IPS-20b (cell line): ENCODE data around the gene RAD51D.

ENCODE experiments used
- H3K27ac ChIP-seq: one replicate; pipeline ENCODE4 v1.5.1; 2013; ENCODE audit warnings: low read length
- H3K27me3 ChIP-seq: 2 replicates; pipeline ENCODE4 v1.6.1; 2013; ENCODE audit warnings: mild to moderate bottlenecking, low read length, inconsistent platforms; ENCODE audit not compliant: insufficient read depth
- H3K36me3 ChIP-seq: 2 replicates; pipeline ENCODE4 v1.6.1; 2013; ENCODE audit warnings: low read depth, mild to moderate bottlenecking, inconsistent platforms, low read length, moderate library complexity; ENCODE audit not compliant: insufficient read depth
- H3K4me1 ChIP-seq: 2 replicates; pipeline ENCODE4 v1.6.1; 2013; ENCODE audit warnings: mild to moderate bottlenecking, control low read depth, inconsistent platforms, low read length, moderate library complexity; ENCODE audit not compliant: insufficient read depth
- H3K4me3 ChIP-seq: 2 replicates; pipeline ENCODE4 v1.5.1; 2013; ENCODE audit warnings: mild to moderate bottlenecking, low read length, inconsistent platforms
- H3K9ac ChIP-seq: 2 replicates; pipeline ENCODE4 v1.6.1; 2013; ENCODE audit warnings: low read depth, mild to moderate bottlenecking, inconsistent platforms, low read length, moderate library complexity
- H3K9me3 ChIP-seq: 2 replicates; pipeline ENCODE4 v1.6.1; 2013; ENCODE audit warnings: mild to moderate bottlenecking, low read depth, low read length, inconsistent platforms; ENCODE audit not compliant: insufficient read depth

Gene RAD51D

DNA sequence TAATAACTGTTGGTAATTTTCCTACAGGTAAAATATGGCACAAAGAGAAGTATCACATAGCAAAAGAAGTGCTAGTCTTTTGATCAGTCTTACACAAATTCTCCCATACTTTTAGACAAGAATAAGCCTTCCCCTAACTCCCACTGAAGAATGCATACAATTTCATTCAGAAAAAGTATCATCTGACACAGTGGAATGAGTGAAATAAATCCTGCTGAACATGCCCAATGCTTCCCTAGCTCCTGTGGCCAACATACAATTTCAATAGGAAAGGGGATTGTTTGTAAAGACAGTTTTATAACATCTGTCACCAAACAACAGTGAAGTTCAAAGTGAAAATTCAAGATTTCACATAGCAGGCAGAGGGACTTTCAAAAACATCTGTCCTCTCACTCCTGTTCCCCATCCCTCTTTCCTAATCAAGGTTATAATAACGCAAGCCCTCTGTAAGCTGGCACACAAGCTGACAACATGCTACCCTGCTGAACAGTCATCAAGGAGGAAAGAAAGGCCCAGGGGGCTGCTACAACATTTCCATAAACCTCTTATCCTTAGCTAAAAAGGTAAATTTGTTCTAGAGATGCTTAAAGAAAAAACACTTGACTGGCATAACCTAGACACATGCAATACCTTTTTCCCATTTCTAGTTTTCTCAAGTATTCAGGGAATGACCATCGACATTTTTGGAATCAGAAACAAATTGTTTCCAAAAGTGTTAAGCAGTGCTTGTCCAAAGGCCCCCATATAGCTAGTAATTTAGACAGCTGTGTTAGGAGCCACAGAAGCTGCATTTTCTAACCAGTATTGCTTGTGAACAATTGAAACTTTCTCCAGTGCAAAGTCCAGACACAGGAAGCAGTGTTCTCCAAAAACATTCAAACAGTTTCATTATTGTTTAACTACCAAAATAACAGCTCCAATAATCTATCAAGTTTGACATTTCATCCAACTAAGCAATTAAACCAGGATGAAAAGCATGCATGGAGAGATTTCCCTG is 44.7 kb downstream of the RAD51D start:
- no peak overlapping the region for H3K4me3 ChIP-seq
- no peaks in the 10 kb centered on the region for H3K27me3 ChIP-seq
- no peak overlapping the region for H3K9ac ChIP-seq
- no peaks in the 10 kb centered on the region for H3K36me3 ChIP-seq
- peaks cover 1% of the 10 kb centered on the region; the same call in 1 of the 2 replicates for H3K4me1 ChIP-seq
- H3K27ac ChIP-seq: no peak overlapping the region
- no peaks in the 10 kb centered on the region for H3K9me3 ChIP-seq

DNA sequence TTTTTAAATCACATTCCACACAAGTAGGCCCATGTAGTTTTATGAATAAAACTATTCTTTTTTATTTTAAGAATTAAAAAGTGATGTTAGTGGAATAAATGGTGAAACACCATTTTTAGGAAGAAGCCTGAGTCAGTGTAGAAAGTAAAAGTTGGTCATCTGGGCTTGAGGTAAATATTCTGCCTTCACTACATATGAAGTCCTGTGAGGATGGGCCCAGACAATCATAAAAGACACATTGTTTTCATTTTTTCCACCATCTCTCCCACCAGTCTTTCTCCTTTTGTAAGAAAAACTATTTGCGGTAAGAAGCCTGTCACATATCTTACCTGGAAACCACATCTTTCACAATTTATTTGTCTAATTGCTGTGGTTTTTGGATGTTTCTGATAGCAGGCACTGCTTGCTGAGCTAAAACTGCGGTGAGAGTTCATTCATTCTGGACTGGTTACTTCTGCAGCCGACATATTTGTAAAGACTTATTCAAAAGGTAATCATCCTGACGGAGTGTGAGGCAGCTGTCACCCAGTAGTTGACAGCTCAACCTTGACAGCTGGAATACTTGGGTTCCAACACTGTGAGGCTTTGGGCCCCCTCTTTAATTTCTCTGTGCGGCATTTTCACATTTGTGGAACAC is 45.6 kb downstream of the RAD51D start:
- Histone ChIP-seq H3K9me3 (no peaks in the 10 kb centered on the region), H3K36me3 (no peaks in the 10 kb centered on the region), H3K27me3 (no peaks in the 10 kb centered on the region), H3K9ac (no peak overlapping the region), H3K4me3 (no peak overlapping the region), H3K4me1 (no peaks in the 10 kb centered on the region), H3K27ac (no peak overlapping the region)

DNA sequence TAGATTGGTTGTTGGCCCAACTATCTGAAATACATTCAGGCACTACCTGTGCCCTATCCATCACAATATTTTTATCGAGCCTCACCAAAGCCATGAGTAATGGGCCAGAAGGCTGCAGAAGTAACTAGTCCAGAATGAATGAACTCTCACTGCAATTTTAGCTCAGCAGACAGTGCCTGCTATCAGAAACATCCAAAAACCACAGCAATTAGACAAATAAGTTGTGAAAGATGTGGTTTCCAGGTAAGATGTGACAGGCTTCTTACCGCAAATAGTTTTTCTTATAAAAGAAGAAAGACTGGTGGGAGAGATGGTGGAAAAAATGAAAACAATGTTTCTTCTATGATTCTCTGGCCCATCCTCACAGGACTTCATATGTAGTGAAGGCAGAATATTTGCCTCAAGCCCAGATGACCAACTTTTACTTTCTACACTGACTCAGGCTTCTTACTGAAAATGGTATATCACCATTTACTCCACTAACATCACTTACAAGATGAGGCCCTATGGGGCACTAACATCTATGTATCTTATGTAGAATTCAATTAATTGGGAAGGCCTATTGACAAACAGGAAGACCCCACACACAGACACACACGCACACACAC is 46.4 kb downstream of the RAD51D start:
- no peaks in the 10 kb centered on the region for H3K4me1 ChIP-seq
- H3K27me3 ChIP-seq: no peaks in the 10 kb centered on the region
- H3K9me3 ChIP-seq: no peaks in the 10 kb centered on the region
- H3K9ac ChIP-seq: no peak overlapping the region
- no peak overlapping the region for H3K27ac ChIP-seq
- no peaks in the 10 kb centered on the region for H3K36me3 ChIP-seq
- H3K4me3 ChIP-seq: no peak overlapping the region

DNA sequence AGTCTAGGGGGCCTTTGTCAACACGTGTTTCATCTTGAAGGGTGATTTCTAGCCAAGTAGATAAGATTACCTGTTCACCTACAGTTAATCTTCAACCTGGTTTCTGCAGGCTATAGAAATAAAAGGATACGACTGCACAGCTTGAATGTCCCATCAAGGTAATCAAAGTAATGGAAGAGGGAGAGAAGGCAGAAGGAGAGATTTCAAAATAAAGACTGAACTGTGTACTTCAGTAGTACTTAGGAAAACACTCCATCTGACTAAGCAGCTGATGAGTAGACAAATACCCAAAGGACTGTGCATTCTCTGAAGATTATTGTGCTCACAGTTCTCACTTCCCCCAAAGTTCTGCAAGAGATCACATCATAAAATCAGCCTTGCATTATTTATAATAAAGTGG is 50.3 kb downstream of the RAD51D start:
- peaks cover 16% of the 10 kb centered on the region for H3K4me1 ChIP-seq
- no peak overlapping the region for H3K9ac ChIP-seq
- no peaks in the 10 kb centered on the region for H3K9me3 ChIP-seq
- no peak overlapping the region for H3K4me3 ChIP-seq
- no peaks in the 10 kb centered on the region for H3K27me3 ChIP-seq
- H3K27ac ChIP-seq: no peak overlapping the region
- H3K36me3 ChIP-seq: no peaks in the 10 kb centered on the region

DNA sequence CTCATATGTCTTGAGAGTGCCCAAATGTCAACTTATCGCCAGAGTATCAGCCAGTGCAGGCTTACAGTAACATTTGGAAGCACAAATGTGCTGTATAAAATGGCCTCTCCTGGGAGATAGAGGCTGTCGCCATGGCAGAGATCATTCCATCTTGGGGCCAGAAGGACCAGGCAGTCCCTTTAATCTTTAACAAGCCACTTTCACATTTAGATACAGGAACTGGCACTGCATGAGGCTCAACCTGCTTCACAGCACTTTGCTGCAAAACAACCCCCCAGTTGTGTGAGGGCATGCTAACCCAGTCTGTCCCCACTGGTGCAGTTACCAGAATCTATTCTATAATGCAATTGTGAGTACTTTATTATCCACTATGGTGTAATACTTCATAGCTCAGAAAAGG is 51.4 kb downstream of the RAD51D start:
- Histone ChIP-seq H3K4me1 (peaks cover 22% of the 10 kb centered on the region), H3K36me3 (no peaks in the 10 kb centered on the region), H3K4me3 (no peak overlapping the region), H3K27me3 (no peaks in the 10 kb centered on the region), H3K27ac (no peak overlapping the region), H3K9ac (no peak overlapping the region), H3K9me3 (no peaks in the 10 kb centered on the region)

DNA sequence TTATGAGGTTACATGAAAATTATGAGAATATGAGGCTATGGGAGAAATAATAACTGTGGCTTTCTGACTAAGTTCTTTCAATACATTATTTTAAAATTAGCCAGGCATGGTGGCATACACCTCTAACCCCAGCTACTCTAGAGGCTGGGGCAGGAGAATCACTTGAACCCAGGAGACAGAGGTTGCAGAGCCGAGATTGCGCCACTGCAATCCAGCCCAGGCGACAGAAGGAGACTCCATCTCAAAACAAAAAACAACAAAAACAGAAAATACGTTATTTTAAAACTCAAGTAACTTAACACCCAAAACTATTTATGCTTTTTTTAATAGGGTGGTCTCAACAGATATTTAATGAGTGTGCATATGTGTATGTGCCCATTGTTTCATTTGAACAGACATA is 53.8 kb downstream of the RAD51D start:
- Histone ChIP-seq H3K36me3 (no peaks in the 10 kb centered on the region), H3K4me1 (peaks cover 30% of the 10 kb centered on the region), H3K9me3 (no peaks in the 10 kb centered on the region), H3K27ac (no peak overlapping the region), H3K9ac (no peak overlapping the region; the same call in 1 of the 2 replicates), H3K27me3 (no peaks in the 10 kb centered on the region), H3K4me3 (no peak overlapping the region)

DNA sequence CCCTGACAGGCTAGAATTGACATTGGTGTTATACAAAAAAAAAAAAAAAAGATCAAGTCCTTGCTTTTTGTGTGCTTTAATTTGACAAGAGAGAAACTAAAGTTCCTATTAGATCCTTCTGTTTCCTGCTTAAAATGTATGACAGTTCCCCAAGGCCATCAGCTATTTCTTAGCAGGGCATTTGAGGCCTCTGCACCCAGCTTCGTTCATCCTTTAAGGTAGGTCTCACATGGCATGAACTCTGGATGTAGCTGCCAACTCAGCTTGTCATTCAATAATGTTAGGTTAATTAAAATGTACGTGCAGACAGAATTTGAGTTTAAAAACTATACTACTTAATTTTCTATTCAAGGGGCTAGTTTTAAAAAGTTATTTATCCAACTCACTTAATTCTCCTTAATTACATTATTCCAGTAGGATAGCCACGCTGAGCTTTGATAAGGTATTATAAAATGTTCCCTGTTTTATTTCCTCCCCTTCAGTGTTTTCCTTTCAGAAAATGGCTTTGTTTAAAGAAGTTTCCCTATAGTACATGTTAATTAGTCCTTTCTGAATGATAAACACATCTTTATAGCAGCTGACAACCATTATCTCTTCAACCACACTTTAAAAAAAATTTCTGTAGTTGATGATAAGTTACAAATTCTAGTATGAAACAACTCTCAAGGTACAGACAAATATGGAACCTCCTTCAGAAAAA is 55.0 kb downstream of the RAD51D start:
- H3K4me1 ChIP-seq: peaks cover 30% of the 10 kb centered on the region
- peak overlapping the region; percentile 39; the same call in 1 of the 2 replicates for H3K9ac ChIP-seq
- H3K4me3 ChIP-seq: peak overlapping the region; percentile 46
- no peaks in the 10 kb centered on the region for H3K9me3 ChIP-seq
- H3K36me3 ChIP-seq: no peaks in the 10 kb centered on the region
- H3K27me3 ChIP-seq: no peaks in the 10 kb centered on the region
- peak overlapping the region; percentile 74 for H3K27ac ChIP-seq

DNA sequence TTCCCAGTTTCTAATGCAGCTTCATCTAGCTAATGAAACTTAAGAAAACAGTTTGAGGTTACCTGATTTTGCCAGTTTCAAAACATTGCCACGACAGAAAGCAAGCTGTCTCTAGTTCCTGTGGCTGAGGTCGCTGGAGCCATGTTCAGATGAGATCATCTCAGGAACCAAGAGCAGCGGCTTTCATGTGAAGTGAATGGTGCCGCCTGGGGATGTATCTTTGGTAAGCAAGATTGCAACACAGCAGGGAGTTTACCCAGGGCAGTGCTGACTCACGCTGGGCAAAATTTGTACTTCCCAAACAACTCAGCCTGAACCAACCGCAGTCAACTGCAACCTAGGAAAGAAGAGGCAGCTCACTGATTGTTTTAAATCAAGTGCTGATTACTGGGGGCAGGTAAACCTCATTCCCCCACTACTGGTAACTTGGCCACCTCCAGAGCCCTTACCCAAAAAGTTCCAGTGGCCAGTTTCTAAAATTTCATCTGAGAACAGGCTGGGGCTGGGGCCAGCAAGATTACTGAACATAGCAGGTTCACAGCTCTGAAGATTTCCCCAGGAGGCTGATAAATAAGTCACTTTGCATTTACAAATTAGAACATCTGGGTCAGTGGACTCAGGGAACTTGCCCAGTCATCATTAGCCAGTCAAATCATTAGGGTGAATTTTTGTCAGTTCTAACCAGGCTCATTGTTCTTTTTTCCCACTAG is 56.0 kb downstream of the RAD51D start, which contains the start of gene RFFL:
RFFL (minus strand) TSS at position 194 of the 710 bp plus-strand sequence. CDS start 37,154 bp downstream, outside the sequence.
- Histone ChIP-seq H3K36me3 (no peaks in the 10 kb centered on the region), H3K4me3 (peak within 1 kb of the TSS; percentile 46), H3K27ac (peak within 1 kb of the TSS; percentile 74), H3K9me3 (no peaks in the 10 kb centered on the region), H3K4me1 (peaks cover 30% of the 10 kb centered on the region), H3K27me3 (no peaks in the 10 kb centered on the region), H3K9ac (peak within 1 kb of the TSS; percentile 39; the same call in 1 of the 2 replicates)

DNA sequence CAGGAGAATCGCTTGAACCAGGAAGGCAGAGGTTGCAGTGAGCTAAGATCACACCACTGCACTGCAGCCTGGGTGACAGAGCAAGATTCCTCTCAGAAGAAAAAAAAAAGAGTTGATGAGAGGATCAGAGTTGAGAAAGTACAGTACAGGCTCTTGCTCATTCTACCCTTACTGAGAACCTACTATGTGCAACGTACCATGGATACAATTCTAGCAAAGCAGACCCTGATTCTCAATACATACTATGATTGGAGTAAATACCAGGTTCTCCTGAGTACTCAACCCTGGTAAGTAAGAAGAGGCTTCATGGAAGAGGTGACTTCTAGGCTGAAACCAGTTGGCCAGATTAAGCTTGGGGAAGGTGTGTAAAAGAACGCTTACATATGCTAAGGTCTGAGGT is 57.4 kb downstream of the RAD51D start:
- no peaks in the 10 kb centered on the region for H3K36me3 ChIP-seq
- H3K9me3 ChIP-seq: no peaks in the 10 kb centered on the region
- no peak overlapping the region for H3K4me3 ChIP-seq
- no peaks in the 10 kb centered on the region for H3K27me3 ChIP-seq
- H3K9ac ChIP-seq: no peak overlapping the region
- no peak overlapping the region for H3K27ac ChIP-seq
- H3K4me1 ChIP-seq: peaks cover 28% of the 10 kb centered on the region

DNA sequence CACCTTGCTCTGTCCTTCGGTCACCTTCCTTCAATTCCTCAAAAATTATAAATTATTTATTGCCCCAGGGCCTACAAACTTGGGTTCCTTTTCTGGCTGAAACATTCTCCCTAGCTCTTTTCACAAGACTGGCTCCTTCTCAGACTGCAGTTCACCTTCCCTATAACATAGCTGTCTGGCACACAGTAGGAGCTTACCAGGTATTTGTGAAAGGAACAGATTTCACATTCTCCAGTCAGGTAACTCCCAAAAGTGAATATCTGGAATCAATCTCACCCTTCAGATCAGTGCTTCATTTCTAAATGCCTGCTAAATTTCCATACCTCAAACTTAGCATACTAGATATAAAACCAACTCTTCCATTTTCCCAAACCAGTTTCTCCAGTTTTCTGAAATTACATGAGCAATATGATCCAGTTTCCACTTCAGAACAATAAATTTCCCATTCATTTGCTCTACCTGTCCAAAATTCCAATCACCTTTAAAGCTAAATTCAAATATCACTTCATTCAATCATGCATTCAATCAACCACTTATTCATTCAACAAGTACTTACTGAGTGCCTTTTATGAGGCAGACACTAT is 62.2 kb downstream of the RAD51D start:
- Histone ChIP-seq H3K4me3 (no peak overlapping the region), H3K27ac (no peak overlapping the region), H3K36me3 (no peaks in the 10 kb centered on the region), H3K27me3 (no peaks in the 10 kb centered on the region), H3K9me3 (no peaks in the 10 kb centered on the region), H3K4me1 (peaks cover 1% of the 10 kb centered on the region; the same call in 1 of the 2 replicates), H3K9ac (no peak overlapping the region)
